A549 (cell line): Measurements from ENCODE around the gene SMG9. TPM values are rescaled to one million over a fixed set of nuclear protein-coding genes. Genes with fewer than 3 reads are reported as not detected.

ENCODE experiments used
- ATAC-seq, 2 experiments: fragments of 200-7000 bp in 1 of 2; fragments of >200 bp in 1 of 2; cut with Nextera tagmentation in 1 of 2; cut with Tn5 transposase in 1 of 2; 3 replicates each; pipeline versions ENCODE4 v1.8.0 to v1.9.1; 2018 to 2020; ENCODE audit warnings: mild to moderate bottlenecking in 1 of 2, moderate library complexity in 1 of 2
- CTCF ChIA-PET: fragments of 300-600 bp; sonication (Branson Sonifier 250); formaldehyde crosslinking; extraction: SDS; loops from one replicate; lab custom pipeline; 2021; ENCODE audit warnings: antibody characterized with exemption, inconsistent platforms; lab: Yijun Ruan, JAX
- POLR2A ChIA-PET: fragments of 350-600 bp; formaldehyde crosslinking; extraction: SDS; loops from one replicate; lab custom pipeline; 2021; ENCODE audit warnings: antibody characterized with exemption, inconsistent platforms; lab: Yijun Ruan, JAX
- DNase-seq, 2 experiments: peaks; one replicate each; pipeline versions ENCODE4 v3.0.0 to v3.0.0-alpha.2; 2011 to 2016; ENCODE audit warnings: low read depth in 1 of 2, low spot score in 1 of 2
- FAIRE-seq: peaks from 2 replicates; lab custom pipeline; 2011; peaks lifted over from hg19 to GRCh38; lab: Jason Lieb, UNC
- H3K27ac ChIP-seq, 2 experiments: fragments of >200 bp; sonication (Bioruptor Twin); formaldehyde crosslinking; 3 replicates each; pipeline ENCODE4 v1.5.1; 2016 to 2017
- H3K4me1 ChIP-seq: fragments of >200 bp; sonication (Bioruptor Twin); formaldehyde crosslinking; 3 replicates; pipeline ENCODE4 v1.6.1; 2016
- H3K4me2 ChIP-seq: fragments of >200 bp; sonication (Bioruptor Twin); formaldehyde crosslinking; 3 replicates; pipeline ENCODE4 v1.6.1; 2016
- H3K4me3 ChIP-seq: fragments of >200 bp; sonication (Bioruptor Twin); formaldehyde crosslinking; 3 replicates; pipeline ENCODE4 v1.5.1; 2016
- H3K9me3 ChIP-seq: fragments of >200 bp; sonication (Bioruptor Twin); formaldehyde crosslinking; 3 replicates; pipeline ENCODE4 v1.6.1; 2016
- BHLHE40 ChIP-seq: IDR thresholded peaks from 2 replicates; pipeline ENCODE4 v1.6.1; 2012; ENCODE audit warnings: low read depth, low read length, inconsistent platforms
- CBX8 ChIP-seq: fragments of 200-600 bp; sonication (generic); IDR thresholded peaks from 2 replicates; pipeline ENCODE4 v1.6.1; 2016
- CHD2 ChIP-seq: fragments of 150-350 bp; IDR thresholded peaks from 2 replicates; pipeline ENCODE4 v1.6.1; 2014; ENCODE audit warnings: low read length; ENCODE audit not compliant: partially characterized antibody
- CTCF ChIP-seq: fragments of >200 bp; sonication (Bioruptor Twin); formaldehyde crosslinking; IDR thresholded peaks from 3 replicates; pipeline ENCODE4 v1.5.1; 2016
- EHF ChIP-seq: fragments of 250-450 bp; sonication (Bioruptor Pico); IDR thresholded peaks from 2 replicates; pipeline ENCODE4 v1.5.0; 2020; ENCODE audit warnings: mild to moderate bottlenecking
- EHMT2 ChIP-seq: fragments of 200-600 bp; sonication (generic); IDR thresholded peaks from 2 replicates; pipeline ENCODE4 v1.6.1; 2016; ENCODE audit warnings: antibody characterized with exemption, low read depth, mild to moderate bottlenecking, moderate library complexity
- FOSB ChIP-seq: fragments of 250-450 bp; sonication (Bioruptor Pico); IDR thresholded peaks from 2 replicates; pipeline ENCODE4 v1.5.0; 2020; ENCODE audit warnings: mild to moderate bottlenecking, moderate library complexity
- FOSL2 ChIP-seq, 2 experiments: fragments of 450-650 bp in 1 of 2; fragments of >200 bp in 1 of 2; sonication (Bioruptor Twin) in 1 of 2; formaldehyde crosslinking; IDR thresholded peaks; 2 replicates each; pipeline versions ENCODE4 v1.5.0 to v1.6.1; 2016 to 2020; ENCODE audit warnings: mild to moderate bottlenecking in 1 of 2, moderate library complexity in 1 of 2
- HEYL ChIP-seq: fragments of 250-450 bp; sonication (Bioruptor Pico); IDR thresholded peaks from 2 replicates; pipeline ENCODE4 v1.8.0; 2021; ENCODE audit warnings: mild to moderate bottlenecking, moderate library complexity
- HOXA7 ChIP-seq: fragments of 250-450 bp; sonication (Bioruptor Pico); IDR thresholded peaks from 2 replicates; pipeline ENCODE4 v1.5.0; 2020; ENCODE audit warnings: mild to moderate bottlenecking, moderate library complexity
- HOXB13 ChIP-seq: fragments of 250-450 bp; sonication (Bioruptor Pico); IDR thresholded peaks from 2 replicates; pipeline ENCODE4 v1.5.0; 2020; ENCODE audit warnings: low read depth, mild to moderate bottlenecking, moderate library complexity
- JUN ChIP-seq, 2 experiments: fragments of >200 bp; sonication (Bioruptor Twin); formaldehyde crosslinking; IDR thresholded peaks; 2 replicates in 1 of 2; 3 replicates in 1 of 2; pipeline ENCODE4 v1.6.1; 2016 to 2017
- KDM5A ChIP-seq: fragments of 200-600 bp; sonication (generic); IDR thresholded peaks from 2 replicates; pipeline ENCODE4 v1.6.1; 2016; ENCODE audit warnings: antibody characterized with exemption, mild to moderate bottlenecking
- NPAS2 ChIP-seq: fragments of 250-450 bp; sonication (Bioruptor Pico); IDR thresholded peaks from 2 replicates; pipeline ENCODE4 v1.8.0; 2022; ENCODE audit warnings: mild to moderate bottlenecking, moderate library complexity, borderline replicate concordance
- NR3C1 ChIP-seq: fragments of >200 bp; sonication (Bioruptor Twin); formaldehyde crosslinking; IDR thresholded peaks from 3 replicates; pipeline ENCODE4 v1.6.1; 2017
- POLR2A ChIP-seq: IDR thresholded peaks from 2 replicates; pipeline ENCODE4 v1.6.1; 2012; ENCODE audit warnings: mild to moderate bottlenecking, low read length
- POLR2AphosphoS2 ChIP-seq: conservative IDR thresholded peaks from 2 replicates; pipeline ENCODE4 v1.6.1; 2012; ENCODE audit warnings: low read length, improper control_type of control experiment, inconsistent platforms
- RARB ChIP-seq: fragments of 250-450 bp; sonication (Bioruptor Pico); IDR thresholded peaks from 2 replicates; pipeline ENCODE4 v1.8.0; 2021; ENCODE audit warnings: mild to moderate bottlenecking, moderate library complexity
- RNF2 ChIP-seq: fragments of 200-600 bp; sonication (generic); IDR thresholded peaks from 2 replicates; pipeline ENCODE4 v1.6.1; 2016; ENCODE audit warnings: low read depth, mild to moderate bottlenecking, antibody characterized with exemption, moderate library complexity, borderline replicate concordance
- SREBF2 ChIP-seq: fragments of 450-650 bp; IDR thresholded peaks from 2 replicates; pipeline ENCODE4 v1.6.1; 2014; ENCODE audit warnings: mild to moderate bottlenecking, moderate library complexity
- TFCP2L1 ChIP-seq: fragments of 250-450 bp; sonication (Bioruptor Pico); IDR thresholded peaks from 2 replicates; pipeline ENCODE4 v1.5.0; 2021; ENCODE audit warnings: mild to moderate bottlenecking
- ZC3H11A ChIP-seq: fragments of 450-650 bp; IDR thresholded peaks from 2 replicates; pipeline ENCODE4 v1.6.1; 2014; ENCODE audit warnings: antibody characterized with exemption, mild to moderate bottlenecking
- ZNF302 ChIP-seq: fragments of 250-450 bp; sonication (Bioruptor Pico); IDR thresholded peaks from 2 replicates; pipeline ENCODE4 v1.9.0; 2021; ENCODE audit warnings: inconsistent platforms, mild to moderate bottlenecking, moderate library complexity
- WGBS: methylation state at CpG from one replicate; pipeline ENCODE4 v1.1.6; 2017; ENCODE audit errors: missing lambda C conversion rate; 5-methylcytosine and 5-hydroxymethylcytosine counted together
- polyA plus RNA-seq, 4 experiments: library from polyadenylated mRNA; depleted of rRNA in 3 of 4; stranded (reverse); fragments of >200 nt; fragmentation: RNase III in 1 of 4; extraction: RNeasy Plus Mini Kit Qiagen cat#74134 plus additional on column Dnase treatment in 1 of 4; gene quantifications; 2 replicates in 3 of 4; 3 replicates in 1 of 4; pipeline ENCODE4 v1.2.3, GENCODE V29; 2011 to 2017
- TF ChIP-seq, protein P1 (sequence below): fragments of >200 bp; sonication (Bioruptor Twin); formaldehyde crosslinking; IDR thresholded peaks from 3 replicates; pipeline ENCODE4 v1.6.1; 2016
- TF ChIP-seq, protein P2 (sequence below): IDR thresholded peaks from 2 replicates; pipeline ENCODE4 v1.6.1; 2012
- TF ChIP-seq, protein P3 (sequence below): fragments of >200 bp; sonication (Bioruptor Twin); formaldehyde crosslinking; IDR thresholded peaks from 2 replicates; pipeline ENCODE4 v1.6.1; 2016
- TF ChIP-seq, protein P4 (sequence below): fragments of 250-450 bp; sonication (Bioruptor Pico); IDR thresholded peaks from 2 replicates; pipeline ENCODE4 v1.5.0; 2020; ENCODE audit warnings: low read depth, mild to moderate bottlenecking, moderate library complexity

Gene SMG9
- polyA plus RNA-seq, 2 of the 4 experiments (the other 2 are of a cell fraction): 14.2 to 44.2 TPM

- H3K27ac ChIP-seq: peak overlapping the region in 1 of 2 experiments; percentile 22; a peak in 2 of 6 replicates
- CTCF ChIA-PET: interaction anchor here (0.8 to 2.0 kb wide), 4 partner anchors 46 to 55 kb away, joined by 3 to 8 read pairs (median 4); partner anchors contain the start of gene PLAUR
- POLR2A ChIA-PET: interaction anchor here (1.2 kb wide), 1 partner anchor 52 kb away, joined by 7 read pairs; no protein-coding TSS in a partner anchor
- 84% methylated on average over 10 of the region's 10 CpGs for WGBS
- no peak overlapping the region for H3K4me3 ChIP-seq
- DNase-seq: no peak
- peak in 1 of 2 experiments; percentile 19; a peak in 2 of 6 replicates for ATAC-seq
- no peaks in the 10 kb centered on the region for H3K4me1 ChIP-seq
- no peak overlapping the region for H3K4me2 ChIP-seq
- H3K9me3 ChIP-seq: no peaks in the 10 kb centered on the region
- FAIRE-seq: no peak
- TF ChIP-seq, protein P1, sequence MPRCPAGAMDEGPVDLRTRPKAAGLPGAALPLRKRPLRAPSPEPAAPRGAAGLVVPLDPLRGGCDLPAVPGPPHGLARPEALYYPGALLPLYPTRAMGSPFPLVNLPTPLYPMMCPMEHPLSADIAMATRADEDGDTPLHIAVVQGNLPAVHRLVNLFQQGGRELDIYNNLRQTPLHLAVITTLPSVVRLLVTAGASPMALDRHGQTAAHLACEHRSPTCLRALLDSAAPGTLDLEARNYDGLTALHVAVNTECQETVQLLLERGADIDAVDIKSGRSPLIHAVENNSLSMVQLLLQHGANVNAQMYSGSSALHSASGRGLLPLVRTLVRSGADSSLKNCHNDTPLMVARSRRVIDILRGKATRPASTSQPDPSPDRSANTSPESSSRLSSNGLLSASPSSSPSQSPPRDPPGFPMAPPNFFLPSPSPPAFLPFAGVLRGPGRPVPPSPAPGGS: no peak
- TF ChIP-seq CBX8 (no peak), CTCF (no peak), FOSB (CRISPR knock-in tag) (no peak), JUN (IDR thresholded peaks at IDR 0.05) (no peak), RARB (no peak), TFCP2L1 (CRISPR knock-in tag) (no peak), ZNF302 (CRISPR knock-in tag) (no peak), POLR2AphosphoS2 (no peak), HOXB13 (CRISPR knock-in tag) (no peak), RNF2 (no peak), ZC3H11A (no peak), SREBF2 (no peak), BHLHE40 (no peak), FOSL2 (IDR thresholded peaks at IDR 0.05) (no peak), FOSL2 (CRISPR knock-in tag; IDR thresholded peaks at IDR 0.05) (no peak), NPAS2 (CRISPR knock-in tag) (no peak), POLR2A (no peak), HEYL (no peak)
- TF ChIP-seq, protein P2, sequence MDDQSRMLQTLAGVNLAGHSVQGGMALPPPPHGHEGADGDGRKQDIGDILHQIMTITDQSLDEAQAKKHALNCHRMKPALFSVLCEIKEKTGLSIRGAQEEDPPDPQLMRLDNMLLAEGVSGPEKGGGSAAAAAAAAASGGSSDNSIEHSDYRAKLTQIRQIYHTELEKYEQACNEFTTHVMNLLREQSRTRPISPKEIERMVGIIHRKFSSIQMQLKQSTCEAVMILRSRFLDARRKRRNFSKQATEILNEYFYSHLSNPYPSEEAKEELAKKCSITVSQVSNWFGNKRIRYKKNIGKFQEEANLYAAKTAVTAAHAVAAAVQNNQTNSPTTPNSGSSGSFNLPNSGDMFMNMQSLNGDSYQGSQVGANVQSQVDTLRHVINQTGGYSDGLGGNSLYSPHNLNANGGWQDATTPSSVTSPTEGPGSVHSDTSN: no peak
- TF ChIP-seq, protein P3, sequence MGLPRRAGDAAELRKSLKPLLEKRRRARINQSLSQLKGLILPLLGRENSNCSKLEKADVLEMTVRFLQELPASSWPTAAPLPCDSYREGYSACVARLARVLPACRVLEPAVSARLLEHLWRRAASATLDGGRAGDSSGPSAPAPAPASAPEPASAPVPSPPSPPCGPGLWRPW: no peak
These were observed 33.8 kb downstream of the SMG9 start for GRCh38 chr19:43720936-43721335.

DNA sequence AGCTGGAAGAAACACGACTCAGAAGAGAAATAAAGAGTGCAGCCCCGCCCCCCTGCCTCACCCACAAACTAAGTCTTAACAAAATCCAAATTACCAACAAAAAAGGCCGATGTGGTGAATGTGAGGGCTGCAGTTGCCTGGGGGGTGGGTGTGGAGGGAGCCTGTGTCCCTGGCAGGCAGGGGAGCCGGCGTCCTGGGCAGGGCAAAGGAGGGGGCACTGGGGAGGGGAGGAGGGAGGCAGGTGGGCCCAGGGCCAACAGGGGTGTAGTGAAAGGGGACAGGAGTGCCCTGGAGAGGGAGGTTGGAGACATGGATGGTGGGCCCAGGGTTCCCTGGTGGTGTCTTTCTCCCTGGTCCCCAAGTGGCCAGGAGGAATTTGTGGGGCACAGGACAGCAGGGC lies 34.8 kb downstream of the SMG9 start:
- 73% methylated on average over 5 of the region's 5 CpGs for WGBS
- Histone ChIP-seq H3K4me3 (no peak overlapping the region), H3K4me1 (no peaks in the 10 kb centered on the region), H3K27ac (peak overlapping the region in 1 of 2 experiments; percentile 38; a peak in 1 of 6 replicates), H3K4me2 (no peak overlapping the region), H3K9me3 (no peaks in the 10 kb centered on the region)
- FAIRE-seq: no peak
- ChIA-PET CTCF (interaction anchor here (1.0 to 1.1 kb wide), 2 partner anchors 12 to 42 kb away, joined by 3 read pairs; no protein-coding TSS in a partner anchor), POLR2A (no interaction called here)
- no peak for DNase-seq
- no peak for ATAC-seq
- TF ChIP-seq FOSB (CRISPR knock-in tag): no peak
- no peak for TF ChIP-seq CHD2
- no peak for TF ChIP-seq HOXA7 (CRISPR knock-in tag)
- TF ChIP-seq, protein P4, sequence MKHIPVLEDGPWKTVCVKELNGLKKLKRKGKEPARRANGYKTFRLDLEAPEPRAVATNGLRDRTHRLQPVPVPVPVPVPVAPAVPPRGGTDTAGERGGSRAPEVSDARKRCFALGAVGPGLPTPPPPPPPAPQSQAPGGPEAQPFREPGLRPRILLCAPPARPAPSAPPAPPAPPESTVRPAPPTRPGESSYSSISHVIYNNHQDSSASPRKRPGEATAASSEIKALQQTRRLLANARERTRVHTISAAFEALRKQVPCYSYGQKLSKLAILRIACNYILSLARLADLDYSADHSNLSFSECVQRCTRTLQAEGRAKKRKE (CRISPR knock-in tag): no peak
- no peak for TF ChIP-seq NR3C1
- no peak for TF ChIP-seq EHMT2
- TF ChIP-seq EHF (CRISPR knock-in tag): no peak
- TF ChIP-seq KDM5A: no peak
